ENCODE measurements around the gene TMC4.

GRCh38 chr19:54164369-54165068, 8.4 kb downstream of the TMC4 start:
- TF ChIP-seq CTCF (IDR thresholded peaks at IDR 0.05; ENCODE audit: poor library complexity), result no peak
- TF ChIP-seq EZH2 (IDR thresholded peaks at IDR 0.05; ENCODE audit: borderline replicate concordance), result no peak

Data from hepatocyte (in vitro differentiated cells).